GM12891 (cell line): ENCODE results near the gene SMIM24.

Experiments used
- POLR2A ChIP-seq: IDR thresholded peaks from 2 replicates; pipeline ENCODE4 v1.6.1; 2011; ENCODE audit warnings: low read depth, low read length, control low read depth
- POLR2AphosphoS5 ChIP-seq: IDR thresholded peaks from 2 replicates; pipeline ENCODE4 v1.6.1; 2011; ENCODE audit warnings: low read depth, low read length, control low read depth

GRCh38 chr19:3514930-3515329 lies 34.6 kb upstream of the SMIM24 start:
- no peak for TF ChIP-seq POLR2A
- TF ChIP-seq POLR2AphosphoS5 = no peak
